ENCODE data around the gene RFNG.

RFNG gene

GRCh38 chr17:82028246-82028645 is 23.4 kb downstream of the RFNG start:
- Mint-ChIP-seq H3K4me1 (ENCODE audit: low read depth) (peaks cover 8% of the 10 kb centered on the region), H3K27me3 (ENCODE audit: low read depth) (no peaks in the 10 kb centered on the region), H3K36me3 (ENCODE audit: low read depth) (peaks cover 3% of the 10 kb centered on the region), H3K9me3 (no peaks in the 10 kb centered on the region), H3K27ac (no peak overlapping the region), H3K4me3 (no peak overlapping the region)

- H3K27ac Mint-ChIP-seq = no peak overlapping the region
- H3K4me3 Mint-ChIP-seq = no peak overlapping the region
- H3K9me3 Mint-ChIP-seq = no peaks in the 10 kb centered on the region
- no peaks in the 10 kb centered on the region for H3K27me3 Mint-ChIP-seq (ENCODE audit: low read depth)
- peaks cover 3% of the 10 kb centered on the region for H3K36me3 Mint-ChIP-seq (ENCODE audit: low read depth)
- peaks cover 15% of the 10 kb centered on the region for H3K4me1 Mint-ChIP-seq (ENCODE audit: low read depth)
These were observed 26.1 kb downstream of the RFNG start for GRCh38 chr17:82025401-82026107.

- Mint-ChIP-seq H3K4me3 (no peak overlapping the region), H3K9me3 (no peaks in the 10 kb centered on the region), H3K36me3 (ENCODE audit: low read depth) (peaks cover 3% of the 10 kb centered on the region), H3K27ac (no peak overlapping the region), H3K4me1 (ENCODE audit: low read depth) (peaks cover 15% of the 10 kb centered on the region), H3K27me3 (ENCODE audit: low read depth) (no peaks in the 10 kb centered on the region)
These were observed 26.8 kb downstream of the RFNG start for GRCh38 chr17:82024859-82025258.

- peaks cover 3% of the 10 kb centered on the region for H3K36me3 Mint-ChIP-seq (ENCODE audit: low read depth)
These were observed 28.0 kb downstream of the RFNG start for GRCh38 chr17:82023447-82024241.

GRCh38 chr17:82022981-82023446 is 28.6 kb downstream of the RFNG start, which contains the start of gene LRRC45:
Gene LRRC45 (plus strand): TSS chr17:82023305. CDS start chr17:82023644, 339 bp downstream.
- H3K9me3 Mint-ChIP-seq = no peaks in the 10 kb centered on the region
- H3K27me3 Mint-ChIP-seq (ENCODE audit: low read depth) = no peaks in the 10 kb centered on the region
- H3K36me3 Mint-ChIP-seq (ENCODE audit: low read depth) = peaks cover 3% of the 10 kb centered on the region
- H3K4me3 Mint-ChIP-seq = peak within 1 kb of the TSS; percentile 82
- peaks cover 15% of the 10 kb centered on the region for H3K4me1 Mint-ChIP-seq (ENCODE audit: low read depth)
- H3K27ac Mint-ChIP-seq = peak within 1 kb of the TSS; percentile 59

More at GRCh38 chr17:82023447-82024241, 28.0 kb downstream of the RFNG start:
- Mint-ChIP-seq H3K4me1 (ENCODE audit: low read depth) (peaks cover 15% of the 10 kb centered on the region), H3K9me3 (no peaks in the 10 kb centered on the region), H3K4me3 (peak overlapping the region; percentile 79), H3K27ac (peak overlapping the region; percentile 45), H3K27me3 (ENCODE audit: low read depth) (no peaks in the 10 kb centered on the region)

- H3K27ac Mint-ChIP-seq = peak within 1 kb of the TSS; percentile 59
These were observed 29.2 kb downstream of the RFNG start, which contains the start of gene CENPX for GRCh38 chr17:82022310-82022980. Gene CENPX (minus strand): TSS chr17:82022878. CDS start chr17:82022861, 17 bp downstream.

GRCh38 chr17:82021900-82022309 is 29.7 kb downstream of the RFNG start:
- H3K27ac Mint-ChIP-seq = peak overlapping the region; percentile 59
- no peaks in the 10 kb centered on the region for H3K27me3 Mint-ChIP-seq (ENCODE audit: low read depth)
- peaks cover 3% of the 10 kb centered on the region for H3K36me3 Mint-ChIP-seq (ENCODE audit: low read depth)
- H3K9me3 Mint-ChIP-seq = no peaks in the 10 kb centered on the region
- H3K4me1 Mint-ChIP-seq (ENCODE audit: low read depth) = peaks cover 15% of the 10 kb centered on the region
- peak overlapping the region; percentile 82 for H3K4me3 Mint-ChIP-seq

More at GRCh38 chr17:82022310-82022980, 29.2 kb downstream of the RFNG start, which contains the start of gene CENPX:
- Mint-ChIP-seq H3K36me3 (ENCODE audit: low read depth) (peaks cover 3% of the 10 kb centered on the region), H3K4me3 (peak within 1 kb of the TSS; percentile 82), H3K9me3 (no peaks in the 10 kb centered on the region), H3K27me3 (ENCODE audit: low read depth) (no peaks in the 10 kb centered on the region), H3K4me1 (ENCODE audit: low read depth) (peaks cover 15% of the 10 kb centered on the region)

- Mint-ChIP-seq H3K36me3 (ENCODE audit: low read depth) (peaks cover 3% of the 10 kb centered on the region), H3K4me1 (ENCODE audit: low read depth) (peaks cover 15% of the 10 kb centered on the region), H3K9me3 (no peaks in the 10 kb centered on the region), H3K27ac (peak overlapping the region; percentile 59), H3K4me3 (peak overlapping the region; percentile 82), H3K27me3 (ENCODE audit: low read depth) (no peaks in the 10 kb centered on the region)
These were observed 30.3 kb downstream of the RFNG start for GRCh38 chr17:82021107-82021899.

- H3K4me3 Mint-ChIP-seq = peak overlapping the region; percentile 48
- H3K9me3 Mint-ChIP-seq = no peaks in the 10 kb centered on the region
- H3K27me3 Mint-ChIP-seq (ENCODE audit: low read depth) = no peaks in the 10 kb centered on the region
- peaks cover 15% of the 10 kb centered on the region for H3K4me1 Mint-ChIP-seq (ENCODE audit: low read depth)
- H3K36me3 Mint-ChIP-seq (ENCODE audit: low read depth) = peaks cover 3% of the 10 kb centered on the region
- no peak overlapping the region for H3K27ac Mint-ChIP-seq
These were observed 31.0 kb downstream of the RFNG start for GRCh38 chr17:82020572-82021106.

- no peaks in the 10 kb centered on the region for H3K27me3 Mint-ChIP-seq (ENCODE audit: low read depth)
- H3K36me3 Mint-ChIP-seq (ENCODE audit: low read depth) = no peaks in the 10 kb centered on the region
- no peaks in the 10 kb centered on the region for H3K9me3 Mint-ChIP-seq
- peak overlapping the region; percentile 34 for H3K4me3 Mint-ChIP-seq
- H3K27ac Mint-ChIP-seq = no peak overlapping the region
- H3K4me1 Mint-ChIP-seq (ENCODE audit: low read depth) = peaks cover 15% of the 10 kb centered on the region
These were observed 31.7 kb downstream of the RFNG start for GRCh38 chr17:82019690-82020571.

GRCh38 chr17:82018989-82019689 is 32.5 kb downstream of the RFNG start:
- no peaks in the 10 kb centered on the region for H3K27me3 Mint-ChIP-seq (ENCODE audit: low read depth)

GRCh38 chr17:82018152-82018988 is 33.2 kb downstream of the RFNG start:
- Mint-ChIP-seq H3K36me3 (ENCODE audit: low read depth) (no peaks in the 10 kb centered on the region), H3K4me1 (ENCODE audit: low read depth) (peaks cover 8% of the 10 kb centered on the region), H3K9me3 (no peaks in the 10 kb centered on the region), H3K27ac (no peak overlapping the region), H3K4me3 (no peak overlapping the region), H3K27me3 (ENCODE audit: low read depth) (no peaks in the 10 kb centered on the region)

More at GRCh38 chr17:82018989-82019689, 32.5 kb downstream of the RFNG start:
- Mint-ChIP-seq H3K27ac (no peak overlapping the region), H3K4me1 (ENCODE audit: low read depth) (peaks cover 13% of the 10 kb centered on the region), H3K9me3 (no peaks in the 10 kb centered on the region), H3K36me3 (ENCODE audit: low read depth) (no peaks in the 10 kb centered on the region), H3K4me3 (no peak overlapping the region)
